Parietal lobe (tissue), 1 donor: ENCODE data around the gene REM1. TPM values are rescaled to one million over a fixed set of nuclear protein-coding genes. Genes with fewer than 3 reads are reported as not detected.

Source experiments
- total RNA-seq: library from RNA; depleted of rRNA; stranded (reverse); fragments of >200 nt; gene quantifications from one replicate; pipeline ENCODE4 v1.2.3, GENCODE V29; 2014

The REM1 gene, protein sequence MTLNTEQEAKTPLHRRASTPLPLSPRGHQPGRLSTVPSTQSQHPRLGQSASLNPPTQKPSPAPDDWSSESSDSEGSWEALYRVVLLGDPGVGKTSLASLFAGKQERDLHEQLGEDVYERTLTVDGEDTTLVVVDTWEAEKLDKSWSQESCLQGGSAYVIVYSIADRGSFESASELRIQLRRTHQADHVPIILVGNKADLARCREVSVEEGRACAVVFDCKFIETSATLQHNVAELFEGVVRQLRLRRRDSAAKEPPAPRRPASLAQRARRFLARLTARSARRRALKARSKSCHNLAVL
- total RNA-seq: 0.31 TPM

DNA sequence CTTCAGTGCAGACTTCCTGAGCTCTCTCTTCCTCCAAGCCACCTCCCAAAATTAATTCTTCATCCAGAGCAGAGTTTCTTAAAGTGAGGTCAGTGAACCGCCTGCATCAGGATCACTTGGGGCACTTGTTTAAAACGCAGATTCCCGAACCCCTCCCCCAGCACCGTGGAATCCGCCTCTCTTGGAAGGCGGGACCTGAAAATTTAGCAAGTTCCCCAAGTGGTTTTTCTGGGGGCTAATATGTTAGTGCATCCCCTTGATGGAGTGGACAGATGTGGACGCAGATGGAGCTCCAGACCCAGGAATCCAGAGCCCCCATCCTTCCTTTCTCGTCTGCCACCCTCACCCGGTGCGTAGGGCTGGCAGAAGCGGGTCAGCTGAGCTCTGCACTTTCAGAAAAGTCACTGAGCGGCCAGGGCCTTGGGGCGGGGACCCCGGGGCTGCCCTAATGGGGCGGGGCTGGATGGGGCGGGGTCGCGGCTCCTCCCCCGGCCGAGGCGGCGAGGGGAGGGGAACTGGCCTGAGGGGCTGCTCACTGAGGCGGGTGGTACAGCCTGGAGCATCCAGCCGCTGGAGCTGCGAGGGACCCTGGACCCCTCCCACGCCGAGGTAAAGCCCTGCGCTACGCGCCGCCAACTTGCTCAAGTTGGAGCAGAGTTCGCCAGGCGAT is at the start of gene REM1, which contains the start of gene DEFB124:
Gene REM1, plus strand, starts transcription at position 531 of the 670 bp plus-strand sequence. CDS start 1,158 bp downstream, outside the sequence.
Gene DEFB124, minus strand, starts transcription at position 370 of the 670 bp plus-strand sequence. CDS start 2,114 bp downstream, outside the sequence.

DNA sequence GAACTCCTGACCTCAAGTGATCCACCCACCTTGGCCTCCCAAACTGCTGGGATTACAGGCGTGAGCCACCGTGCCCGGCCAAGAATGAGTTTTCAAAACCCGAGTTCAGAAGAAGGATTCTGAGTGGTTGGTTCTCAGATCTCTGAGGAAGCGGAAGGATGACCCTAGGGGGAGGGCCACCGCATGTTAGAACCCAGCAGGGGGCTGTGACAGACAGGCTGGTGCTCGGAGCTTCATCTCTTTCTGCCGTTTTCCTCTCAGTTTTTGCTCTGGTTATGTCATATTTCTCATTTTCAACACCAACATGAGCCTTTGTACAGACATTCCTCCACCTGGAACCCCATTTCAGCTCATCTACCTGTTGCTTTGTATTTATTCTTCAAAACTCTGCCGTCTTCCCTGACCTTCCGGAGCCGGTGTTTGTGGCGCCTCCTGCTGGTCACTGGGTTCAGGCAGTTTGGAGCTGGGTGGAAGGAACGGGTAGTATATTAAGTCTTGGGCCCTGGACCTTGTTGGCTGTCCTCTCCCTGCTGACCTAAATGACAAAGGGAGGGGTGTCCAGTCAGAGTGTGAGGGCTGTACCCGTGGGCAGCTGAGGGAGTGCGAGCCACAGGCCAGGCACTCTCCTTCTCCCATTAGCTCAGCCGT is 35.0 kb upstream of the REM1 start, which contains the start of gene DEFB123:
Gene DEFB123, plus strand, starts transcription at position 621 of the 648 bp plus-strand sequence. CDS start 67 bp downstream, outside the sequence.

DNA sequence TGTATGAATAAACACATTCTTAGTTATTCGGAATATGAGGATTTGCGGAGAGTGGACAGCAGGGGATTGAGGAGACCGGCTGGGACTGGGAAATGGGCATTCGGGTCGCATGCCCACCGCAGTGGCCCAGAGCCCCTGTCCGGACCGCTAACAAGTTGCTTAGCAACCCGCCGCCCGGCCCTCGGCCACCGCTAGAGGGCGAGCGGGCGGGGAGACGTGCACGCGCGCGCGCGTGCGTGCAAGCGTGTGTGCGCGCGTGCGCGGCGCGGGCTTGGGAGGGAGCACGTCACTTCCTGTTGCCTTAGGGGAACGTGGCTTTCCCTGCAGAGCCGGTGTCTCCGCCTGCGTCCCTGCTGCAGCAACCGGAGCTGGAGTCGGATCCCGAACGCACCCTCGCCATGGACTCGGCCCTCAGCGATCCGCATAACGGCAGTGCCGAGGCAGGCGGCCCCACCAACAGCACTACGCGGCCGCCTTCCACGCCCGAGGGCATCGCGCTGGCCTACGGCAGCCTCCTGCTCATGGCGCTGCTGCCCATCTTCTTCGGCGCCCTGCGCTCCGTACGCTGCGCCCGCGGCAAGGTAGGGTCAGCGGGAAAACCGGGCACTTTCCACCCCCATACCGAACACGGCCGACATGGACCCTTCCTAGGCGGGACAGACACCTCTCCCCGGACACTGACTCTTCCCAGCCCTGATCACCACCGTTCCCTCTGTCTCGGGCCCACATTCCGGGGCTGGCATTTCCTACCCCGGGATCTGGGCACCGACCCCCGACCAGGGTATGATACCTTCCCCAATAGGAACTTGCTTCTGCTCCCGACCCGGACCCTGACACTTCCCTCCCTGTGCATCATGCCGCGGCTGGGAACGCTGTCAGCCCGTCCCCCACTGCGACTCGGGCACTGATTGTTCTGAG is 39.3 kb downstream of the REM1 start, which contains the start of gene HM13:
Gene HM13, plus strand, starts transcription at position 289 of the 918 bp plus-strand sequence. Its CDS starts 110 bp downstream, at position 399.

Other genes starting within 250 kb of the REM1 start
- gene DEFB115, start 217.6 kb upstream of the REM1 start, total RNA-seq: not detected
- gene DEFB116, start 166.7 kb upstream of the REM1 start, total RNA-seq: not detected
- gene DEFB118, start 106.7 kb upstream of the REM1 start, total RNA-seq: not detected
- not detected for gene DEFB119, start 84.7 kb upstream of the REM1 start, total RNA-seq
- gene DEFB121, start 69.1 kb upstream of the REM1 start, total RNA-seq: not detected
- gene DEFB123, start 34.7 kb upstream of the REM1 start, total RNA-seq: not detected
- not detected for gene DEFB124, start 161 bp upstream of the REM1 start, total RNA-seq
- gene HM13, start 39.2 kb downstream of the REM1 start, total RNA-seq: 49.5 TPM
- gene ID1, start 130.0 kb downstream of the REM1 start, total RNA-seq: 26.0 TPM
- not detected for gene COX4I2, start 162.6 kb downstream of the REM1 start, total RNA-seq
- gene BCL2L1, start 247.6 kb downstream of the REM1 start, total RNA-seq: 50.7 TPM